Peyer's patch (tissue), 4 donors: Measurements from ENCODE around the gene SLC29A1. TPM values are rescaled to one million over a fixed set of nuclear protein-coding genes. Genes with fewer than 3 reads are reported as not detected.

Source experiments
- DNase-seq, 3 donors: peaks; one replicate each; pipeline ENCODE4 v3.0.0-alpha.2; 2017 to 2019
- H3K27ac ChIP-seq, 4 donors: fragments of 200-600 bp; sonication (generic); one replicate each; pipeline ENCODE4 v1.5.1; 2016 to 2019
- H3K27me3 ChIP-seq, 2 donors: fragments of 200-600 bp; sonication (generic); one replicate each; pipeline ENCODE4 v1.5.1; 2019
- H3K36me3 ChIP-seq, 3 donors: fragments of 200-600 bp; sonication (generic); one replicate each; pipeline ENCODE4 v1.5.1; 2016 to 2019
- H3K4me1 ChIP-seq, 4 donors: fragments of 200-600 bp; sonication (generic); one replicate each; pipeline ENCODE4 v1.5.1; 2016 to 2019
- H3K4me3 ChIP-seq, 4 donors: fragments of 200-600 bp; sonication (generic); 1 replicate in 3 of 4; 2 replicates in 1 of 4; pipeline ENCODE4 v1.5.1; 2016 to 2019; ENCODE audit warnings: mild to moderate bottlenecking in 1 of 4
- H3K9me3 ChIP-seq, 4 donors: fragments of 200-600 bp; sonication (generic); one replicate each; pipeline ENCODE4 v1.5.1; 2016 to 2019; ENCODE audit warnings: mild to moderate bottlenecking in 1 of 4
- POLR2A ChIP-seq, 2 donors: fragments of 450-650 bp; IDR thresholded peaks; one replicate each; pipeline ENCODE4 v1.5.1; 2017; ENCODE audit warnings: antibody characterized with exemption in 2 of 2, mild to moderate bottlenecking in 2 of 2, moderate library complexity in 2 of 2
- total RNA-seq, 4 donors: library from RNA; depleted of rRNA; stranded (reverse); fragments of >200 nt; gene quantifications; one replicate each; pipeline ENCODE4 v1.1.0, GENCODE V29; 2016
- TF ChIP-seq, protein P1 (sequence below), 6 experiments: fragments of 450-650 bp in 4 of 6; fragments of 200-600 bp in 2 of 6; sonication (generic) in 1 of 6; IDR thresholded peaks; one replicate each; pipeline ENCODE4 v1.5.1; 2017 to 2019; ENCODE audit warnings: antibody characterized with exemption in 6 of 6, mild to moderate bottlenecking in 3 of 6, moderate library complexity in 1 of 6

The SLC29A1 gene
- total RNA-seq, 4 donors from 2014 or later = 4.4 to 25.6 (median 19.5) TPM

DNA sequence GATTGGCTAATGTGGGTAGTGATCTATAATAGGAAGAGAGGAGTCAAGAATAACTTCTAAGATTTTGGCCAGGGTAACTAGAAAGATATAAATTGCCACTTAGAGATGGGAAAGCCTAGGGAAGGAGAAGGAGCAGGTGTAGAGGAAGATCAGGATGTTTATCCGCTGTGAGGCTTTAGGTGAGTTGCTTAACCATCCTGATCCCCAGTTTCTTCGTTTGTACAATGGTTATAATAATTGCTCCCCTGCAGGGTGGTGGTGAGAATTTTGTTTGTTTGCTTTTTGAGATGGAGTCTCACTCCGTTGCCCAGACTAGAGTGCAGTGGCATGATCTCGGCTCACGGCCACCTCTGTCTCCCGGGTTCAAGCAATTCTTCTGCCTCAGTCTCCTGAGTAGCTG is 9.1 kb upstream of the SLC29A1 start:
- Histone ChIP-seq H3K9me3 (no peaks in the 10 kb centered on the region), H3K4me3 (no peak overlapping the region), H3K4me1 (peaks cover 0 to 28% (median 8%) of the 10 kb centered on the region in 4 donors), H3K36me3 (no peaks in the 10 kb centered on the region), H3K27ac (no peak overlapping the region), H3K27me3 (no peaks in the 10 kb centered on the region)
- TF ChIP-seq, protein P1, sequence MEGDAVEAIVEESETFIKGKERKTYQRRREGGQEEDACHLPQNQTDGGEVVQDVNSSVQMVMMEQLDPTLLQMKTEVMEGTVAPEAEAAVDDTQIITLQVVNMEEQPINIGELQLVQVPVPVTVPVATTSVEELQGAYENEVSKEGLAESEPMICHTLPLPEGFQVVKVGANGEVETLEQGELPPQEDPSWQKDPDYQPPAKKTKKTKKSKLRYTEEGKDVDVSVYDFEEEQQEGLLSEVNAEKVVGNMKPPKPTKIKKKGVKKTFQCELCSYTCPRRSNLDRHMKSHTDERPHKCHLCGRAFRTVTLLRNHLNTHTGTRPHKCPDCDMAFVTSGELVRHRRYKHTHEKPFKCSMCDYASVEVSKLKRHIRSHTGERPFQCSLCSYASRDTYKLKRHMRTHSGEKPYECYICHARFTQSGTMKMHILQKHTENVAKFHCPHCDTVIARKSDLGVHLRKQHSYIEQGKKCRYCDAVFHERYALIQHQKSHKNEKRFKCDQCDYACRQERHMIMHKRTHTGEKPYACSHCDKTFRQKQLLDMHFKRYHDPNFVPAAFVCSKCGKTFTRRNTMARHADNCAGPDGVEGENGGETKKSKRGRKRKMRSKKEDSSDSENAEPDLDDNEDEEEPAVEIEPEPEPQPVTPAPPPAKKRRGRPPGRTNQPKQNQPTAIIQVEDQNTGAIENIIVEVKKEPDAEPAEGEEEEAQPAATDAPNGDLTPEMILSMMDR (IDR thresholded peaks at IDR 0.05) = no peak
- no peak for TF ChIP-seq POLR2A (IDR thresholded peaks at IDR 0.05)
- no peak for DNase-seq

DNA sequence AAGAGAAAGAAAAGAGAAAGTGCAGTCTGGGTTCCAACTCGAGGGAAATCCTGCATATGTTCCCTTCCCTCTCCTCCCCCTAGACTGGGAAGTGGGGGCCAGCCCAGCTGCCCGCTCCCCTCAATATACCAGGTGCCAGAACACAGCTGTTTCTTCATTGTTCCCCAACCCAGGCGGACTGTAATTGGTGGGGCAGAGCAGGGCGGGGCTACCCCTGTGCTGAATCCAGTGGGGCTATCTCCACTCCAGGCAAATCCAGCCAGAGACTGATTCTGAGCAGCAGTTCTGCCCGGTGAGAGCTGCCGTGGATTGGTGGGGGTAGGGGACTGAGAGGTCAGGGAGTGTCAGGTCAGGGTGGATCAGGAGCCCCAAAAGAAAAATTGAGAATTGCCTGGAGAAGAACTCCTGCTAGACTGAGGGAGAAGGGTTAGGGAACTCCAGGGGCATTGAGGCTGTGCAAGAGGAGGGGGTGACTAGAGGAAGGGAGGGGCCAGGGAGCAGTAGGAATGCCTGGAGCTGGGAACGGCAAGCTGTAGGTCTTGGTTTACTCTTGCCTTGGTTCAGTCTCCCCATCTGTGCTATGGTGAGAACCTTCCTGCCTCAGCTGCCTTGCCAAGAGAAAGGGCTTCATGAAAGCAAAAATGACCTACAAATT is 6.6 kb upstream of the SLC29A1 start, which contains the start of gene MYMX:
MYMX (plus strand) TSS at position 250 of the 655 bp plus-strand sequence. CDS start 546 bp downstream, outside the sequence.
- TF ChIP-seq, protein P1 (IDR thresholded peaks at IDR 0.05) = no peak
- no peak for TF ChIP-seq POLR2A (IDR thresholded peaks at IDR 0.05)
- Histone ChIP-seq H3K27me3 (no peaks in the 10 kb centered on the region), H3K9me3 (no peaks in the 10 kb centered on the region), H3K4me3 (no peak within 1 kb of the TSS), H3K36me3 (no peaks in the 10 kb centered on the region), H3K27ac (peak within 1 kb of the TSS in 3 of 4 donors; percentile 62 to 82 (median 78)), H3K4me1 (peaks cover 0 to 43% (median 13%) of the 10 kb centered on the region in 4 donors)
- no peak for DNase-seq

DNA sequence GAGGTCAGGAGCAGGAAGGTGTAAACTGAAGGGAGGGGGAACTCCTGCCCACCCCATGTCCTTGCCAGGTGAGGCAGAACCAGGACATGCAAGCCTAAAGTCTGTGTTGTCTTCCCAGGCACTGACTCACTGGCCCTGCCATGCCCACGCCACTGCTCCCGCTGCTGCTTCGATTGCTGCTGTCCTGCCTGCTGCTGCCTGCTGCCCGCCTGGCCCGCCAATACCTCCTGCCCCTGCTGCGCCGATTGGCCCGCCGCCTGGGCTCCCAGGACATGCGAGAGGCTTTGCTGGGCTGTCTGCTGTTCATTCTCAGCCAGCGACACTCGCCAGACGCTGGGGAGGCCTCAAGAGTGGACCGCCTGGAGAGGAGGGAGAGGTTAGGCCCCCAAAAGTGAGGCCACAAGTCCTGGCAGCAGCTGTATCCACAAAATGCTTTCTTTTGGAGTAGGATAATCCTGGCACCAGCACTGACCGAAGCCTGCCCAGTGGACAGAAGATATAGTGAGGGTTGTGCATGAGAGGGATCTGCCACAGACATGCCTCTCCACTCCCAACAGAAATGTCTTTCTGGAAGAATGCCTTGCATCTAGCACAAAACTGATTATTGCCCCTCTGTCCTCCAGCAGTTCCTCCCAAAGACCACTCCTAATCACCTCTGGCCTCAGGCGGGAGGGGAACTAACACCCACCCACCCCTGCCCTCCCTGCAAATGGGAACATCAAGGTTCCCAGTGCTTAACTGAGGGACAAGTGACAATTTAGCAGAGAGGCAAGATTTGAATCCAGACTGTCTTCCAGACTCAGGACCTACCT is 5.9 kb upstream of the SLC29A1 start:
- Histone ChIP-seq H3K27ac (peak overlapping the region in 3 of 4 donors; percentile 62 to 82 (median 78)), H3K4me3 (no peak overlapping the region), H3K4me1 (peaks cover 0 to 50% (median 14%) of the 10 kb centered on the region in 4 donors), H3K27me3 (no peaks in the 10 kb centered on the region), H3K36me3 (no peaks in the 10 kb centered on the region), H3K9me3 (no peaks in the 10 kb centered on the region)
- no peak for TF ChIP-seq POLR2A (IDR thresholded peaks at IDR 0.05)
- TF ChIP-seq, protein P1 (IDR thresholded peaks at IDR 0.05) = no peak
- DNase-seq = no peak

DNA sequence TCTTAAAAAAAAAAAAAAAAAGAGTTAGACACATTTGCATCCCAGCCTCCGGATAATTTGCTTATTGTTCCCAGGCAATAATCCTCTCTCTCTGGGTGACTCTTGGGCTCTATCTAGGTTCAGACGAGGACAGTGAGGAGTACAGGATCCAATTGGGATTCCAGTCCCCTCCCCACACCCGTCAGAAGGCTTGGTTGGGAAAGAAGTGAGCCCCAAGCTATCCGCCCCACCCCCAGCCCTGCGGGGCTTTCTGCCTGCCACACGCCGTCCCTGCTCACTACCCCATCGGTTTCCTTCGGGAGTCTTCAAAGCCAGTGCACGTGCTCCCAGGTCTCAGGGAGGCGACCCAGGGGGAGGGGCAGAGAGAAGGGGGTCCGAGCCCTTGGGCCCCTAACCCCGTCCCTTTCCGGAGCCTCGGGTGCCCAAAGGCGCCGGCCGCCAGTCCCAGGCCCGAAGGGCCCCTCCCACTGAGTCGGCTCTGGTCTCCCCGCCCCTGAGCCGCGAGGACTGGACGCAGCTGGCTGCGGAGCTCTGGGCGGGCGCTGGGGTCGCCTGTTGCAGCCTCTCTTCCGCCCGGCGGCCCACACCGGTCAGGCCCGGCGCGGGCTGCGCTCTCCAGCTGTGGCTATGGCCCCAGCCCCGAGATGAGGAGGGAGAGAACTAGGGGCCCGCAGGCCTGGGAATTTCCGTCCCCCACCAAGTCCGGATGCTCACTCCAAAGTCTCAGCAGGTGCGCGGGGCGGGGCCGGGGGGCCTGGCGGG is 4.2 kb upstream of the SLC29A1 start:
- Histone ChIP-seq H3K4me1 (peaks cover 0 to 64% (median 17%) of the 10 kb centered on the region in 4 donors), H3K27ac (peak overlapping the region; percentile 52 to 82 (median 78))

More for the DNA sequence above, 4.2 kb upstream of the SLC29A1 start:
- peak; percentile 64 to 87 (median 78) for DNase-seq
- Histone ChIP-seq H3K36me3 (no peaks in the 10 kb centered on the region), H3K4me3 (peak overlapping the region; percentile 45 to 56 (median 46)), H3K27me3 (no peaks in the 10 kb centered on the region), H3K9me3 (no peaks in the 10 kb centered on the region)
- TF ChIP-seq, protein P1 (IDR thresholded peaks at IDR 0.05) = peak in 1 of 6 experiments; percentile 8
- peak in 1 of 2 donors; percentile 27 for TF ChIP-seq POLR2A (IDR thresholded peaks at IDR 0.05)
